HEK293 (cell line): Measurements from ENCODE around the gene GNMT.

Experiments used
- CTCF ChIA-PET: fragments of 350-600 bp; formaldehyde crosslinking; extraction: SDS; loops from one replicate; lab custom pipeline; 2021; ENCODE audit warnings: antibody characterized with exemption; lab: Yijun Ruan, JAX
- POLR2A ChIA-PET: fragments of 300-600 bp; formaldehyde crosslinking; extraction: SDS; loops from one replicate; lab custom pipeline; 2020; ENCODE audit warnings: antibody characterized with exemption, inconsistent platforms; lab: Yijun Ruan, JAX
- H3K27ac ChIP-seq: fragments of 200-500 bp; sonication (Bioruptor generic); 2 replicates; pipeline ENCODE4 v1.5.1; 2014; ENCODE audit warnings: low read depth, low read length, control low read depth, inconsistent platforms; ENCODE audit errors: extremely low read depth
- H3K36me3 ChIP-seq, 2 experiments: fragments of 200-500 bp in 1 of 2; sonication (Bioruptor generic) in 1 of 2; 1 replicate in 1 of 2; 2 replicates in 1 of 2; pipeline ENCODE4 v1.5.1; 2014 to 2017; ENCODE audit warnings: inconsistent platforms in 2 of 2, low read length in 2 of 2; ENCODE audit not compliant: control insufficient read depth in 2 of 2, insufficient read depth in 1 of 2
- H3K4me1 ChIP-seq: fragments of 200-500 bp; sonication (Bioruptor generic); 2 replicates; pipeline ENCODE4 v1.5.1; 2014; ENCODE audit warnings: mild to moderate bottlenecking, low read length, inconsistent platforms; ENCODE audit not compliant: control insufficient read depth, insufficient read depth
- H3K4me3 ChIP-seq: 2 replicates; pipeline ENCODE4 v1.5.1; 2011; ENCODE audit warnings: low read depth, mild to moderate bottlenecking, control low read depth, low read length, moderate library complexity
- H3K9me3 ChIP-seq: fragments of 200-500 bp; sonication (Bioruptor generic); 2 replicates; pipeline ENCODE4 v1.5.1; 2014; ENCODE audit warnings: low read depth, low read length, inconsistent platforms; ENCODE audit not compliant: control insufficient read depth, insufficient read depth
- CTCF ChIP-seq: fragments of 450-650 bp; formaldehyde crosslinking; IDR thresholded peaks from 2 replicates; pipeline ENCODE4 v1.5.1; 2016; ENCODE audit warnings: missing biosample characterization, missing genetic modification characterization
- GFI1B ChIP-seq: fragments of 450-650 bp; formaldehyde crosslinking; IDR thresholded peaks from 2 replicates; pipeline ENCODE4 v1.5.1; 2016; ENCODE audit warnings: missing biosample characterization, missing genetic modification characterization
- GLI4 ChIP-seq: fragments of 450-650 bp; formaldehyde crosslinking; IDR thresholded peaks from 2 replicates; pipeline ENCODE4 v1.5.1; 2016; ENCODE audit warnings: missing biosample characterization, missing genetic modification characterization
- GLIS1 ChIP-seq: fragments of 450-650 bp; formaldehyde crosslinking; IDR thresholded peaks from 2 replicates; pipeline ENCODE4 v1.5.1; 2016; ENCODE audit warnings: missing biosample characterization, missing genetic modification characterization
- HOXA7 ChIP-seq: sonication (generic); formaldehyde crosslinking; IDR thresholded peaks from 2 replicates; pipeline ENCODE4 v1.8.1; 2022; ENCODE audit warnings: missing genetic modification reagents, borderline replicate concordance
- INSM2 ChIP-seq: fragments of 450-650 bp; formaldehyde crosslinking; IDR thresholded peaks from 2 replicates; pipeline ENCODE4 v1.5.1; 2016; ENCODE audit warnings: missing biosample characterization, missing genetic modification characterization
- KLF9 ChIP-seq: fragments of 450-650 bp; formaldehyde crosslinking; IDR thresholded peaks from 2 replicates; pipeline ENCODE4 v1.5.1; 2016; ENCODE audit warnings: missing biosample characterization, missing genetic modification characterization, low read depth
- PRDM4 ChIP-seq: fragments of 450-650 bp; formaldehyde crosslinking; IDR thresholded peaks from 2 replicates; pipeline ENCODE4 v1.5.1; 2017; ENCODE audit warnings: missing biosample characterization, missing genetic modification characterization
- SP7 ChIP-seq: fragments of 450-650 bp; formaldehyde crosslinking; IDR thresholded peaks from 2 replicates; pipeline ENCODE4 v1.5.1; 2016; ENCODE audit warnings: missing biosample characterization, missing genetic modification characterization
- ZBTB20 ChIP-seq: fragments of 450-650 bp; formaldehyde crosslinking; IDR thresholded peaks from 2 replicates; pipeline ENCODE4 v1.5.1; 2016; ENCODE audit warnings: missing biosample characterization, missing genetic modification characterization
- ZBTB6 ChIP-seq: fragments of 450-650 bp; formaldehyde crosslinking; IDR thresholded peaks from 2 replicates; pipeline ENCODE4 v1.5.1; 2017; ENCODE audit warnings: missing biosample characterization, missing genetic modification characterization
- ZBTB7A ChIP-seq: fragments of 450-650 bp; formaldehyde crosslinking; IDR thresholded peaks from 2 replicates; pipeline ENCODE4 v1.5.1; 2016; ENCODE audit warnings: low read depth, missing biosample characterization, missing genetic modification characterization
- ZNF140 ChIP-seq: fragments of 450-650 bp; formaldehyde crosslinking; IDR thresholded peaks from 2 replicates; pipeline ENCODE4 v1.5.1; 2016; ENCODE audit warnings: missing biosample characterization, missing genetic modification characterization
- ZNF18 ChIP-seq: fragments of 450-650 bp; formaldehyde crosslinking; IDR thresholded peaks from 2 replicates; pipeline ENCODE4 v1.5.1; 2016; ENCODE audit warnings: missing biosample characterization, missing genetic modification characterization
- ZNF2 ChIP-seq: fragments of 450-650 bp; formaldehyde crosslinking; IDR thresholded peaks from 2 replicates; pipeline ENCODE4 v1.5.1; 2016; ENCODE audit warnings: missing biosample characterization, missing genetic modification characterization
- ZNF324 ChIP-seq: fragments of 450-650 bp; formaldehyde crosslinking; IDR thresholded peaks from 2 replicates; pipeline ENCODE4 v1.5.1; 2016; ENCODE audit warnings: missing biosample characterization, missing genetic modification characterization
- ZNF335 ChIP-seq: fragments of 450-650 bp; formaldehyde crosslinking; conservative IDR thresholded peaks from 2 replicates; pipeline ENCODE4 v1.5.1; 2016; ENCODE audit warnings: missing biosample characterization, missing genetic modification characterization
- ZNF394 ChIP-seq: fragments of 450-650 bp; formaldehyde crosslinking; IDR thresholded peaks from 2 replicates; pipeline ENCODE4 v1.5.1; 2016; ENCODE audit warnings: missing biosample characterization, missing genetic modification characterization, mild to moderate bottlenecking, moderate library complexity, borderline replicate concordance
- ZNF530 ChIP-seq: fragments of 450-650 bp; formaldehyde crosslinking; IDR thresholded peaks from 2 replicates; pipeline ENCODE4 v1.5.1; 2016; ENCODE audit warnings: low read depth, missing biosample characterization, missing genetic modification characterization
- ZNF558 ChIP-seq: fragments of 450-650 bp; formaldehyde crosslinking; IDR thresholded peaks from 2 replicates; pipeline ENCODE4 v1.5.1; 2016; ENCODE audit warnings: missing biosample characterization, missing genetic modification characterization
- ZNF560 ChIP-seq: fragments of 450-650 bp; formaldehyde crosslinking; IDR thresholded peaks from 2 replicates; pipeline ENCODE4 v1.5.1; 2017; ENCODE audit warnings: missing biosample characterization, missing genetic modification characterization, borderline replicate concordance
- ZNF561 ChIP-seq: fragments of 450-650 bp; IDR thresholded peaks from 2 replicates; pipeline ENCODE4 v1.5.1; 2018; ENCODE audit warnings: missing biosample characterization, missing genetic modification characterization, borderline replicate concordance
- ZNF571 ChIP-seq: fragments of 450-650 bp; formaldehyde crosslinking; IDR thresholded peaks from 2 replicates; pipeline ENCODE4 v1.5.0; 2017; ENCODE audit warnings: missing biosample characterization, missing genetic modification characterization
- ZNF580 ChIP-seq: fragments of 450-650 bp; formaldehyde crosslinking; IDR thresholded peaks from 2 replicates; pipeline ENCODE4 v1.5.1; 2016; ENCODE audit warnings: missing biosample characterization, missing genetic modification characterization
- ZNF600 ChIP-seq: fragments of 450-650 bp; formaldehyde crosslinking; IDR thresholded peaks from 2 replicates; pipeline ENCODE4 v1.5.1; 2016; ENCODE audit warnings: missing biosample characterization, missing genetic modification characterization
- ZNF629 ChIP-seq: fragments of 450-650 bp; formaldehyde crosslinking; IDR thresholded peaks from 2 replicates; pipeline ENCODE4 v1.5.1; 2017; ENCODE audit warnings: missing biosample characterization, missing genetic modification characterization
- ZNF76 ChIP-seq: fragments of 450-650 bp; formaldehyde crosslinking; IDR thresholded peaks from 2 replicates; pipeline ENCODE4; 2016; ENCODE audit warnings: low read depth, missing biosample characterization, missing genetic modification characterization, borderline replicate concordance
- ZNF830 ChIP-seq: fragments of 450-650 bp; IDR thresholded peaks from 2 replicates; pipeline ENCODE4 v1.5.0; 2018; ENCODE audit warnings: missing biosample characterization, missing genetic modification characterization, low read depth, mild to moderate bottlenecking, moderate library complexity
- ZSCAN30 ChIP-seq: fragments of 450-650 bp; IDR thresholded peaks from 2 replicates; pipeline ENCODE4 v1.5.1; 2018; ENCODE audit warnings: missing biosample characterization, mild to moderate bottlenecking, missing genetic modification characterization, moderate library complexity

Gene GNMT

GRCh38 chr6:42970871-42971612 lies 10.5 kb downstream of the GNMT start (continued):
- peak; percentile 51 for TF ChIP-seq ZNF394 (tag by site-specific recombination)
- TF ChIP-seq ZNF600 (tag by site-specific recombination): peak; percentile 56; the same call in 1 of the 2 replicates
- no peak for TF ChIP-seq GLI4 (tag by site-specific recombination)
- TF ChIP-seq ZBTB6 (tag by site-specific recombination): no peak
- TF ChIP-seq ZBTB7A: no peak
- TF ChIP-seq ZNF335: peak; percentile 45
- peak; percentile 84 for TF ChIP-seq INSM2 (tag by site-specific recombination)
- no peak for TF ChIP-seq ZNF561
- TF ChIP-seq ZNF324 (tag by site-specific recombination): no peak
- TF ChIP-seq GLIS1: no peak
- no peak for TF ChIP-seq ZNF76
- peak; percentile 50; the same call in 1 of the 2 replicates for TF ChIP-seq ZNF629 (tag by site-specific recombination)
- no peak for TF ChIP-seq ZNF830 (tag by site-specific recombination)
- no peak for TF ChIP-seq HOXA7
- TF ChIP-seq ZNF18 (tag by site-specific recombination): no peak
- TF ChIP-seq SP7: peak; percentile 64
- TF ChIP-seq ZNF140 (tag by site-specific recombination): no peak
- TF ChIP-seq KLF9 (tag by site-specific recombination): no peak
- TF ChIP-seq ZNF580 (tag by site-specific recombination): no peak
- no peak for TF ChIP-seq ZBTB20
- TF ChIP-seq ZNF560 (tag by site-specific recombination): no peak
- TF ChIP-seq ZNF571 (tag by site-specific recombination): no peak
- TF ChIP-seq ZNF558 (tag by site-specific recombination): no peak

- Histone ChIP-seq H3K9me3 (no peaks in the 10 kb centered on the region), H3K4me1 (no peaks in the 10 kb centered on the region), H3K27ac (no peak overlapping the region), H3K4me3 (no peak overlapping the region), H3K36me3 (peaks cover 4 to 28% of the 10 kb centered on the region in 2 experiments; a peak in 2 of 3 replicates)
- ChIA-PET CTCF (interaction anchor here (0.9 to 3.2 kb wide), 4 partner anchors 8 to 362 kb away, joined by 3 to 20 read pairs (median 6); no protein-coding TSS in a partner anchor), POLR2A (interaction anchor here (0.5 to 4.2 kb wide), 5 partner anchors 12 to 43 kb away, joined by 4 to 20 read pairs (median 5); partner anchors contain the start of genes KLHDC3 and PPP2R5D)
- no peak for TF ChIP-seq GFI1B (tag by site-specific recombination)
- TF ChIP-seq ZSCAN30 (tag by site-specific recombination): no peak
- TF ChIP-seq CTCF (tag by site-specific recombination): no peak
- no peak for TF ChIP-seq ZNF530
- TF ChIP-seq PRDM4: no peak
- TF ChIP-seq ZNF580 (tag by site-specific recombination): no peak
- no peak for TF ChIP-seq ZNF2 (tag by site-specific recombination)
These were observed 11.3 kb downstream of the GNMT start for GRCh38 chr6:42971746-42972327.
